ENCODE measurements around the gene ENPP4.
"Not testable (repeated sequence)": the region's sequence is repeated elsewhere in the genome, so short reads cannot be mapped to it uniquely, and the experiment has no call there.

The ENPP4 gene

DNA sequence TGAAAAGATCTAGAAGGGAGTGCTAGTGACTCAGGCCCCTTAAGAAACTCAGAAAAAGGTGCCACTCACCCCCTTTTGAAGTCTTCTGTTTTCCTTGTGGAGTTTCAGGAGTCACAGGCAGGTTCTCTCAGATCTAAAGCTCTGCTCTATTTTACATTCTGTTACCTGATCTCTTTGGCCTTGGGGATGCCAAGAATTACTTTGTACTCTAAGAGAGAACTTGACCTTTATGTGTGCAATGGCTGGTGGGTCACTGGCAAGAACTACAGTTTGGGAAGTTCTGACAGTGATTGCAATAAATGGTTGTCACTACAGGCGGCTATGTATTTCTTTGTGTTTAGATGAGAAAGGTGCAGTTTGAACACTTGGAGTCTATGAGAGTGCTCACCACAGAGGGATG is 24.2 kb upstream of the ENPP4 start:
- TF ChIP-seq, protein P1, sequence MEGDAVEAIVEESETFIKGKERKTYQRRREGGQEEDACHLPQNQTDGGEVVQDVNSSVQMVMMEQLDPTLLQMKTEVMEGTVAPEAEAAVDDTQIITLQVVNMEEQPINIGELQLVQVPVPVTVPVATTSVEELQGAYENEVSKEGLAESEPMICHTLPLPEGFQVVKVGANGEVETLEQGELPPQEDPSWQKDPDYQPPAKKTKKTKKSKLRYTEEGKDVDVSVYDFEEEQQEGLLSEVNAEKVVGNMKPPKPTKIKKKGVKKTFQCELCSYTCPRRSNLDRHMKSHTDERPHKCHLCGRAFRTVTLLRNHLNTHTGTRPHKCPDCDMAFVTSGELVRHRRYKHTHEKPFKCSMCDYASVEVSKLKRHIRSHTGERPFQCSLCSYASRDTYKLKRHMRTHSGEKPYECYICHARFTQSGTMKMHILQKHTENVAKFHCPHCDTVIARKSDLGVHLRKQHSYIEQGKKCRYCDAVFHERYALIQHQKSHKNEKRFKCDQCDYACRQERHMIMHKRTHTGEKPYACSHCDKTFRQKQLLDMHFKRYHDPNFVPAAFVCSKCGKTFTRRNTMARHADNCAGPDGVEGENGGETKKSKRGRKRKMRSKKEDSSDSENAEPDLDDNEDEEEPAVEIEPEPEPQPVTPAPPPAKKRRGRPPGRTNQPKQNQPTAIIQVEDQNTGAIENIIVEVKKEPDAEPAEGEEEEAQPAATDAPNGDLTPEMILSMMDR (IDR thresholded peaks at IDR 0.05; ENCODE audit: control insufficient read depth, insufficient read depth, low read depth, low read length, missing control alignments) = no peak
- DNase-seq (ENCODE audit: low read depth) = no peak
- H3K4me3 ChIP-seq (ENCODE audit: control insufficient read depth, low read depth, low read length) = no peak overlapping the region

DNA sequence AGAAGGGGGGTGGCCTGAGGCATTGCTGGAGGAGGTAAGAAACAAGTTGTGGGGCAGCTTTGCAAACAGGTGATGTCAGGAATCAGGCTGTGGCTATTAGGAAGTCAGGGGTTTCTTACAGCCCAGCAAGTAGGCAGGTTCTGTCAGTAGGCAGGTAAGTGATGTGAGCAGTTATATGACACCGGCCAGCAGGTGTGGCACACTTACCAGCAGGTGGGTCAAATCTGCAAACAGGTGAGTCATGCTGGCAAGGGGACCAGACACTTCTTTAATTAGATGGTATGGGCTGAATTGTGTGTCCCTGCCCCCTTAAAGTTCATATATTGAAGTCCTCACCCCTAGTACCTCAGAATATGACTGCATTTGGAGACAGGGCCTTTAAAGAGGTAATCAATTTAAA is 16.4 kb upstream of the ENPP4 start:
- TF ChIP-seq, protein P1 (IDR thresholded peaks at IDR 0.05; ENCODE audit: control insufficient read depth, insufficient read depth, low read depth, low read length, missing control alignments) = no peak
- no peak for DNase-seq (ENCODE audit: low read depth)
- no peak overlapping the region for H3K4me3 ChIP-seq (ENCODE audit: control insufficient read depth, low read depth, low read length)

DNA sequence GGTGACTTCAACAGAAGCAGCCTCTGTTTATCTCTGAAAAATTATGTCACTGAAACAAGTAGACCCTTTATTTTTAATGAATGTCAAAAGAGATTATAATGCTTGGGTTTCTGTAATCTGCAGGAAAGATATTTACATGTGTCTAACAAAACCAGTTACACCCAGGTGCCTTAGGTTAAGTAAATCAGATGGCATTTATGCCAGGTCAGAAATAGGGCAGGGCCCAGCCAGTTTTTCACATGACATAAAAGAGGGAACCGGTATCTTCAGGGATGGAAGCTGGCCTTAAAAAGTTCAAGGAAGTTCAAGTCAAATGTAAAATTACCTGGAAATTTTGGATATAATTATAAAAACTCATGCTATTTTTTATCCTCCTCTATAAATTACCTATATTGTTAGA is 14.2 kb upstream of the ENPP4 start:
- TF ChIP-seq, protein P1 (IDR thresholded peaks at IDR 0.05; ENCODE audit: control insufficient read depth, insufficient read depth, low read depth, low read length, missing control alignments) = no peak
- no peak overlapping the region for H3K4me3 ChIP-seq (ENCODE audit: control insufficient read depth, low read depth, low read length)
- no peak for DNase-seq (ENCODE audit: low read depth)

DNA sequence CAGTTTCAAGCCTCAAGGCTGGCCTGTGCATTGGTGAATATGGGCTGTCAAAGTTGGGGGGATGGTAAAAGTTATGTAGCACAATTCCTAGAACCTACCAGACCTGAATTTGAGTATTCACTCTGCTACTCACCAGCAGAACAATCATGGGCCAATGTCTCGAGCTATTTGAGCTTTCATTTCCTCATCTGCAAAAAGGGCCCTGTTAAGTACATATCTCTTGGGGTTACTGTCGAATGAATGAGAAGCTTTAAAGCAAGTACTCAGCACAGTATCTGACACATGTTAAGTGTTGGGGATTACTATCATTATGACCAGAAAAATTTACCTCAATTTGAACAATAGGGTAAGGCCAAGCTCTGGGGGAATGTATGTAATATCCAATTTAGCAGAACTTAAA is 13.5 kb upstream of the ENPP4 start:
- DNase-seq (ENCODE audit: low read depth) = no peak
- TF ChIP-seq, protein P1 (IDR thresholded peaks at IDR 0.05; ENCODE audit: control insufficient read depth, insufficient read depth, low read depth, low read length, missing control alignments) = no peak
- H3K4me3 ChIP-seq (ENCODE audit: control insufficient read depth, low read depth, low read length) = no peak overlapping the region

DNA sequence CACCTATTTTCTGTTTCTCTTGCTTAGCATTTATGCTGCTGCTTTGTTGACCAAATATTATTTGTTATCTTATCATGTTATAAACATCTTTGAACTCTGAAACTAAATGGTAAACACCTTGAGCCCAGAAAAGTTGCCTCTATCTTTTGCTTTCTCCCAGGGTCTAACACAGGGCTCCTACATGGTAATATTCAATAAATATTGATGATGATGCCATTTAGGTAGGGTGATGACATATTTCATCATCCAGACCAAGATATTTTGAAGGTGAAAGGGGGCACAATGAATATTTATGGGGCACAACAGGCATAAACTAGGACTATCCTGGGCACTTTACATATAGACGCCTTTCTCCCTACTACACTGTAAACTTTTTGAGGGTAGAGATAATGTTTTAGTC is 11.6 kb upstream of the ENPP4 start:
- TF ChIP-seq, protein P1 (IDR thresholded peaks at IDR 0.05; ENCODE audit: control insufficient read depth, insufficient read depth, low read depth, low read length, missing control alignments) = no peak

DNA sequence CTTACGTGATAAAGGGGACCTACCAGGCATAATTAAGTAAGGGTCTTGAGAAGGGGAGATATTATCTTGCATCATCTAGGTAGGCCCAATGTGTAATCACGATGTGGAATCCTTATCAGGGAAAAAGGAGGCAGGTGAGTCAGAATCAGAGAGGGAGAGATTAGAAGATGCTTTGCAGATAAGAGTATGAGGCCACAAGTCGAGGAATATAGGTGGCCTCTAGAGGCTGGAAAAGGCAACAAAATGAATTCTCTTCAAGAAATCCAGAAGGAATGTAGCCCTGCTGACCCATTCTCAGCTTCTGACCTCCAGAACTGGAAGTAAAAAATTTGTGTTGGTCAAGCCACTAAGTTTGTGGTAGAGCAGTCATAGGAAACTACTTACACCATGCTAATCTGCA is 11.0 kb upstream of the ENPP4 start:
- no peak overlapping the region for H3K4me3 ChIP-seq (ENCODE audit: control insufficient read depth, low read depth, low read length)
- DNase-seq (ENCODE audit: low read depth) = no peak
- TF ChIP-seq, protein P1 (IDR thresholded peaks at IDR 0.05; ENCODE audit: control insufficient read depth, insufficient read depth, low read depth, low read length, missing control alignments) = no peak

More for the DNA sequence above, 11.6 kb upstream of the ENPP4 start:
- no peak for DNase-seq (ENCODE audit: low read depth)
- no peak overlapping the region for H3K4me3 ChIP-seq (ENCODE audit: control insufficient read depth, low read depth, low read length)

DNA sequence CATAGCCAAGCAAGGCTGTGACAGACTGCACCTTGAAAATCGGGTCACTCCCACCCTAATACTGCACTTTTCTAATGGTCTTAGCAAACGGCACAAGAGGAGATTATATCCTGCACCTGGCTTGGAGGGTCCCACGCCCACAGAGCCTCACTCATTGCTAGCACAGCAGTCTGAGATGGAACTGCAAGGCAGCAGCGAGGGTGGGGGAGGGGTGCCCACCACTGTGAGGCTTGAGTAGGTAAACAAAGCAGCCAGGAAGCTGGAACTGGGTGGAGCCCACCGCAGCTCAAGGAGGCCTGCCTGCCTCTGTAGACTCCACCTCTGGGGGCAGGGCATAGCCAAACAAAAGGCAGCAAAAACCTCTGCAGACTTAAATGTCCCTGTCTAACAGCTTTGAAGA is 10.1 kb upstream of the ENPP4 start:
- H3K4me3 ChIP-seq (ENCODE audit: control insufficient read depth, low read depth, low read length); DNase-seq (ENCODE audit: low read depth): not testable (repeated sequence)

Data from AG09309 (cell line).